ENCODE results near the gene UBA52. TPM values are rescaled to one million over a fixed set of nuclear protein-coding genes. Genes with fewer than 3 reads are reported as not detected.

The UBA52 gene
- total RNA-seq, 4 donors from 2014 or later: 600 to 891 (median 689) TPM

GRCh38 chr19:18541258-18541991 is 30.2 kb upstream of the UBA52 start:
- no peak for DNase-seq (ENCODE audit: low spot score)
- TF ChIP-seq CTCF (IDR thresholded peaks at IDR 0.05): no peak
- ATAC-seq (ENCODE audit: low FRiP score): no peak

- no peak for TF ChIP-seq CTCF (IDR thresholded peaks at IDR 0.05)
- DNase-seq (ENCODE audit: low spot score) (no peak), ATAC-seq (ENCODE audit: low FRiP score) (no peak)
These were observed 29.4 kb upstream of the UBA52 start for GRCh38 chr19:18541992-18542940.

- no peak for TF ChIP-seq CTCF (IDR thresholded peaks at IDR 0.05)
- ATAC-seq (ENCODE audit: low FRiP score) (peak; percentile 97), DNase-seq (ENCODE audit: low spot score) (peak; percentile 65)
These were observed 28.5 kb upstream of the UBA52 start, which contains the start of gene FKBP8 for GRCh38 chr19:18542941-18543813. Gene FKBP8 (minus strand): TSS chr19:18543573. CDS start chr19:18541970, 1,603 bp downstream.

- ATAC-seq (ENCODE audit: low FRiP score): peak; percentile 37
- no peak for DNase-seq (ENCODE audit: low spot score)
- no peak for TF ChIP-seq CTCF (IDR thresholded peaks at IDR 0.05)
These were observed 27.7 kb upstream of the UBA52 start for GRCh38 chr19:18543814-18544475.

- ATAC-seq (ENCODE audit: low FRiP score): no peak
- TF ChIP-seq CTCF (IDR thresholded peaks at IDR 0.05): no peak
- no peak for DNase-seq (ENCODE audit: low spot score)
These were observed 20.0 kb upstream of the UBA52 start for GRCh38 chr19:18551631-18552030.
